HepG2 (cell line): ENCODE data around the gene EPG5.

ENCODE experiments used
- RFX5 ChIP-seq: IDR thresholded peaks from 2 replicates; pipeline ENCODE4 v1.6.1; 2011; ENCODE audit warnings: low read depth, low read length, improper control_type of control experiment
- SP140L ChIP-seq: sonication (generic); formaldehyde crosslinking; IDR thresholded peaks from 2 replicates; pipeline ENCODE4 v1.4.0; 2020; ENCODE audit warnings: missing genetic modification reagents, borderline replicate concordance

DNA sequence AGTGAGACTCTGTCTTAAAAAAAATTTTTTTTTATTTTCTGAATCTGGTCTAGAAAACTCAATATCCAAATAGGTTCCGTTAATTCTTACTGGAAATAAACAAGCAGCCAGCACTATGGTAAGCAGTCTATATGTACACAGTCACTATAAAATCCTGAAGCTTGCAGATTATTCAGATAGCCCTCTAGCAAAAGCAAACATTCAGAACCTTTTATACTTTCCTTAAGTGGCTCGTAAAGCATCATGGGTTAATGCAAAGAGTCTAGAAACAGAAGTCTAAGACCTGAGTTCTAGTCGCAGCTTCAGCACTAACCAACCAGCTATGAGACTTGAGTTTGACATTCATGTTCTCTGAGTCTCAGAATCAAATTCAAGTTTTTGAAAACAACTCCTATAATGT is 89.7 kb downstream of the EPG5 start:
- TF ChIP-seq RFX5 (no peak), SP140L (CRISPR knock-in tag) (no peak)
